AML-193 (cell line): ENCODE data around the gene VPS13D.
A peak's percentile ranks its signal among the peaks of the same experiment; 100 is the strongest.
"Not testable (repeated sequence)": the region's sequence is repeated elsewhere in the genome, so short reads cannot be mapped to it uniquely, and the experiment has no call there.

Experiments used
- DNase-seq, 2 experiments: peaks; one replicate each; lab custom pipeline; 2025; lab: John Stamatoyannopoulos, UW

VPS13D gene

DNA sequence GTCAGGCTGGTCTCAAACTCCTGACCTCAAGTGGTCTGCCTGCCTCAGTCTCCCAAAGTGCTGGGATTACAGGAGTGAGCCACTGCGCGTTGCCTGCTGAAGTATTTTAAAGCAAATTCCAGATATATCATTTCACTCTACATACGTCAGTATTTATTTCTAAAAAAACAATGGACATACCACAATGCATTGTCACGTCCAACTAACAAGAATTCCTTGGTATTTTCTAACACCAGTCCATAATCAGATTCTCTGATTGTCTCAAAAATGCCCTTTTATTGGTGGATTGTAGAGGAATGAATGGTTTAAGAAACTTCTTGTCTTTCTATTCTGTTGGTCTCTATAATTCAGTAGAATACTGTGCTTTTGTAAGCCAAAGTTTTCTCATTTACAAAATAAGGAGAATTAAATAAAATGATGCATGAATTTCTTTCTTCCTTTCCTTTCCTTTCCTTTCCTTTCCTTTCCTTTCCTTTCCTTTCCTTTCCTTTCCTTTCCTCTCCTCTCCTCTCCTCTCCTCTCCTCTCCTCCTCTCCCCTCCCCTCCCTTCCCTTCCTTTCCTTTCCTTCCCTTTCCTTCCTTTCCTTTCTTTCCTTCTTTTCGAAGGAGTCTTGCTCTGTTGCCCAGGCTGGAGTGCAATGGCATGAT, 55.8 kb downstream of the VPS13D start:
- DNase-seq: no peak

DNA sequence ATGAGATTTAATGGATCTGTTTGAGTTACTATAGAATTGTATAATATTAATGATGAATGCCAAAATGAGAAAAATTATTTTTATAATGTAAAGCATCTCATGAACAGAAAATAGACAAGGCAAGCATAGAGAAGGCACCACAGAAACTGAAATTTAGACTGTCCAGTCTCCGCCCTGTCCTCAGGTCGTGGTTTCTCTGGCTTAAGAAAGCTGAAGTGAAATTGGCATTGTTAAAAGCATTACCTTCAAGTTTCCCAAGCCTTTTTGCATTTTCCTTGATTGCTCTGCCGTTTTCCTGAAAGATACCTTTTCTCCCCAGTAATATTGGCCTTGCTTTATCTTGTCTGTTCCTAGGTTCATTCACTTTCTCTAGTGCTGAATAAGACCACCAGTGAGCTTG, 58.0 kb downstream of the VPS13D start:
- DNase-seq: no peak

DNA sequence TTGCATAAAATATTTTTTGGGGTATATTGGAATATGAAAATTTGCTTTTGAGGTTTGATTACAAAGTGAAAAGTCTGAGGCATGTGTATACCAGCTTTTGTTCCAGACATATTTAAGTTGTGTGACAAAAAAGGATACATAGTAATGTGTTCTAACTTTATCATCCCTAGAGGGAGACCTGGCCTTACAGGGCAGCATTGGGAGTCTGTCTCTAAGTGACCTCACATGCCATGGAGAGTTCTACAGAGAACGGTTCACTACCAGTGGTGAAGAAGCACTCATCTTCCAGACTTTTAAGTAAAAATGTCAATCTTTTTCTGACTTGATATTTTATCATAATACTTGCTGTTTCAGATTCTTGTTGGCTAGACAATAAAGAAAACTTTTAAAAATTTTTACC, 61.0 kb downstream of the VPS13D start:
- DNase-seq: no peak

DNA sequence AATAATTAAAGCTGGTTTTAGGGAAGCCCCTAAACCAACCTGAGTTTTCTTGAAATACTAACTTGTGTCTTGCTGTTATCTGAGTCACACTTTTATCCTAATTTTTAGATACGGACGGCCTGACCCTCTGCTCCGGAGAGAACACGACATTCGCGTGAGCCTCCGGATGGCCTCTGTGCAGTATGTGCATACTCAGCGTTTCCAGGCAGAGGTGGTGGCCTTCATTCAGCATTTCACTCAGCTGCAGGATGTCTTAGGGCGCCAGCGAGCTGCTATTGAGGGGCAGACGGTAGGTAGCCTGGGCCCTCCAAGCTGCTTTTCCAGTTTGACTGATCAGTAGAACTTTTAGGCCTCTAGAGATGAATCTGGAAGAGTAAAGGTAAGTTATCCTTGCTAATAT, 63.6 kb downstream of the VPS13D start:
- no peak for DNase-seq

DNA sequence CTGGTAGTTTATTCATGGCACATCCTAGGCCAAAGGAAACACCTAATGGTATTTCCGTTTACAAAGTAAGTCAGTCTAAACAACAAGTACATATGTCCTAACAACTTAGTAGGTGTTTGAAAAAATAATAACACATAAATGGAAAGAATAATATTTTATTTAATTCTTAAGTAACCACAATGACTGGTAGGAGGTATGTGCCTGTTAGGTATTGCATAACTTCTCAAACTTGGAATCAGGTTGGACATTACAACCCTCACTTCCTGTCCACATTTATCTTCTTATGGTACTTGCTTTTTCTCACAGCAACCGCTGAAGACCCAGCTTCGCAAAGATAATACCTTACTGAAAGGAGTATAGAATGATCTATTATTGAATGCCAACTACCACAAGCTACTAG, 64.2 kb downstream of the VPS13D start:
- DNase-seq: no peak

DNA sequence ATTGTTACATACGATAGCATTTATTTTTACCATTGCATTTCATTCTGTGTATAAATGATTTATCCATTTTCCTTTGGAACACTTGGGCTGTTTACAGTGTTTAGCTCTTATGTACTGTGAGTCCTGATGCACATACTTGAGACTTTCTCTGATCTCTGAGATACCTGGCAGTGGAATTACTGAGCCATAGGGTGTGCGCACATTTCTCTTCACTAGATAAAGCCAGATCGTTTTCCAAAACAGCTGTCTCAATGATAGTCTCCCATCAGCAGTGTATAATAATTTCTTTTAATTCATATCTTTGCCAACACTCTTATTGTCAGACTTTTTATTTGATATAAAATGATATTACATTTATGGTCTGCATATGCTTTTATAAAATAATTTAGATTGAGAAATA, 66.2 kb downstream of the VPS13D start:
- DNase-seq: no peak

DNA sequence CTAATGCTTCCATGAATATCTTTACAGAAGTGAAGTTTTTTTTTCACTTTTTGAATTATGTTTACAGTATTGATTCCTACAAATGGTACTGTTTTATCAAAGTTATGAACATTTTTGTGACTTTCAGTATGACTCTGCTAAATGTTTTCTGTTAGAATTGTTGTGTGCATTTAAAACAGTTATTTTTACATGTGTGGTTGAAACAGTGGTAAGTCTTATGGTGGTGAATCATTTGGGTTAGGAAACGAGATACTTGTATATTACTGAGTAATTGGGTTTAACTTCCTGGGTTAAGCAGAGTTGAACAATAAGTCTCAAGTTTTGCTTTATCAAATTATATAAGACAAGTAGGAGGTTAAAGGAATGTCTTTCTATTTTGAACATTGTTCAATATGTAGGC, 66.8 kb downstream of the VPS13D start:
- DNase-seq: no peak

DNA sequence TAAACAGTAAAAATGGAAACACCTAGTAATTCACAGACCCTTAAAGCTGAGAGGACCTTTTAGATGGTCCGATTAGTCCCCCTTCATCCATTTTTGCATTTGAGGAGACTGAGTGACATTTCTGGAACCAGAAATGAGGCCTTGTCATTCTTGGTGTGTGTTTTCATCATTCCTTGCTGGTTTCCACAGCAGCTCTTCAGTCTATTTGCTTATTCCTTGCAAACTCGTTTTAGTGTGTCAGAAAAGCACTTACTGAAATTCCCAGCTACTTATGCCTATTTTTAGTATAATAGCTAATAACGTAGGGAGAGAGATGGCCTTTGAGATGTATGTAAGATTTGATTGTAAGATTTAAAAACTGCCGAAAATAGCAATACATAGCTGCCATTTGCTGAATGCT, 70.9 kb downstream of the VPS13D start:
- DNase-seq: no peak

DNA sequence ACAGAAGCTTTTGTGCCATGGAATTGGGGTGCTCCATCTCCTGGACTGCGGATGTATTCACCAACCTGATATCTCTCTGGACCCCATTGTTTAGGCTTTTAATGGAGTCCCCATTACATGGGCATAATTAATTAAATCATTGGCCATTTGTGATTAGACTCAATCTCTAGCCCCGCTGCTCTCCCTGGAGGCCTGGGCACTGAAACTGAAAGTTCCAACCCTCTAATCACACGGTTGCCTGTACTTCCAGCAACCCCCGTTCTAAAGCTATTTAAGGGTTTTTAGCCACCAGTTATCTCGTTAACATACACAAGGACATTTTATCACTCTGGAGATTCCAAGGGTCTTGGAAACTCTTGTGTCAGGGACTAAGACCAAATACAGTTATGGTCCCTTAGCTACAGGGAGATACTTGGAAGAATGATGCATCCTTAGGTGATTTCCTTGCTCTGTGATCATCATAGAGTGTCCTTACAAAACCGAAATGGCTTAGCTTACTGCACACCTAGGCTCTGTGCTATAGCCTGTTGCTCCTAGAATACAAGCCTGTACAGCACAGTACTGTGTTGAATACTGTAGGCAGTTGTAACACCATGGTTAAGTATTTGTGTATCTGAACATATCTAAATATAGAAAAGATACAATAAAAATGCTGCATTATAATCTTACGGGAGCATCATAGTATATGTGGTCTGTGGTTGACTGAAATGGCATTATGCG, 71.8 kb downstream of the VPS13D start:
- DNase-seq: no peak

DNA sequence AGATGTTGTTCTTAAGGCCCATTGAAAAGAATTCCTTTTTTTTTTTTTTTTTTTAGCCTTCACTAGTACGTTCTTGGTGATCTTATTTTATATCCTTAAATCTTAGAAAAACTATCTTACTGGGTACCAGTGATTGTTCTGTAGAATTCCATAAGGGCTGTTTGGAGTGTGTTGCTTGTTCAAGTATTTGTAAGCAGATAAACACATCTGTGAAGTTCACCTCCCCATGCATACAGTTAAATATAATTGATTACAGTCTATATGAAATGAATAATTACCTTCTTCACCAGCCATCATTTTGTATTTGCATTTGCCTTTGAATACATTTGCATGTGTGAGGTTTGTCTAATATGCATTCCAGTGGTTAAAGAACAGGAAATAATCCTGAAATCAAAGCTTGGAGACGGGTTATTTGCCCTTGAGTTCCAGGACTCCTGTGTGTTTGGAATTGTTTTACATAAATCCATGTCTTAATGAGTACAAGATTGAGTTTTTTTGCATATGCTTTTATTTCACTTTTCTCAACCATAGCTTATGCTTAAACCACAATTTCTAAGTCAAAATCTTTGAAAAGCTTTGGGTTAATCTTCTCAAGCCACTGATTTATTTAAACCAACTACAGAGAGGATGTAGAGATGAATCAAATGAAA, 73.1 kb downstream of the VPS13D start:
- no peak for DNase-seq

DNA sequence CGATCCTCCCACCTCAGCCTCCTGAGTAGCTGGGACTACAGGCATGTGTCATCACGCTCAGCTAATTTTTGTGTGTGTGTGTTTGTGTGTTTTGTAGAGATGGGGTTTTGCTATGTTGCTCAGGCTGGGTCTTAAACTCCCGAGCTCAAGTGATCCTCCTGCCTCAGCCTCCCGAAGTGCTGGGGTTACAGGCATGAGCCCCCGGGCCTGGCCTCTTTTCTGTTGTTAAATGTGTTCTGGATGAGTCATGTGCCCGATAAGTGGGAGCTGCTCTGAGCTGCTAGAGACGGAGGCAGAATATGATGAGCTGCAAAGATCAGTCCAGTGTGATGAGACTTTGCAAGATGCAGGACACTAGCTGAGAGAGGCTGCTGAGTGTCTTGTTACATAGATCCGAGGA, 75.5 kb downstream of the VPS13D start:
- DNase-seq: no peak

DNA sequence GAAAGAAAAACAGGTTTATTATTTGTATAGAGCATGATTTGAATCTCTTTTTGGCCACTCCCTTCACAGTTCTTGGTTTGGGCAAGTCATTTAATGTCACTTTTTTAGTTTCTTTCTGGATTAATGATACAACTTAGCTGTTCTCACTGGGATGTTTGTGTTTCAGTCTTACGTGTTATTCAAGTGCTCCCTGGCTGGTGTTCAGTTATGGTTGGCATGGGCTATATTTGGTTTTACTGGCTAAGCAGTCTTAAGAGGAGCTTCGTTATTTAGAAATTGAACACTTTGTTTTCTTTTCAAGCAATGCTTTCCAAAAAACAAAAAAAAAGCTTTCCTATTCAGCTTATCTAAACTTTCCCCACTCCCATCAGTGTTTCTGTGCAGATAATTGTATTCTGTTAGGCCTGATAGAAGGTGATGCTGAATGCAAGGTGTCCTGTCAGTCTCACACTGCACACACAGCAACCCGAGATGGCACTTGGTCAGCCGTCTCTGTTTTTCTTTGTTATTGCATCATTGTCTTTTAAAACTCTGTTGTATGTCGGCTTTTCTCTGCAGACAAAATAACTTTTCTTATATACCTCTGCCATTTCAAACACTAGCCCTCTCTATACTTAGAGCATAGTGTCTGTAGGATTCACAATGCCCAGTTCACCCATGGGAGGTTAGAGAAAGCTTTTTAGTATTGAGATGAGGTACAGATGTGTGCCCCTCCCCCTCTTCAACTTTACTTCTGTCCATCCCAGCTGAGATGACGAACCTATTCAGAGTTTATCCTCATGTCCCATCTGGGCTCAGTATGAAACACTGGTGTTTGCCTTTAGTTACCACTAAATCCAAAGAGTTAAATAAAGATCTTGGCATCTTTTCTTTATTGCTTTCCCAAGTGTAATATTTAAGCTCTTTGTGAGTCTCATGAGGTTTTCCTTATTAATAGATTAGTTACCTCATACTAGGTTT, 80.2 kb downstream of the VPS13D start:
- no peak for DNase-seq

DNA sequence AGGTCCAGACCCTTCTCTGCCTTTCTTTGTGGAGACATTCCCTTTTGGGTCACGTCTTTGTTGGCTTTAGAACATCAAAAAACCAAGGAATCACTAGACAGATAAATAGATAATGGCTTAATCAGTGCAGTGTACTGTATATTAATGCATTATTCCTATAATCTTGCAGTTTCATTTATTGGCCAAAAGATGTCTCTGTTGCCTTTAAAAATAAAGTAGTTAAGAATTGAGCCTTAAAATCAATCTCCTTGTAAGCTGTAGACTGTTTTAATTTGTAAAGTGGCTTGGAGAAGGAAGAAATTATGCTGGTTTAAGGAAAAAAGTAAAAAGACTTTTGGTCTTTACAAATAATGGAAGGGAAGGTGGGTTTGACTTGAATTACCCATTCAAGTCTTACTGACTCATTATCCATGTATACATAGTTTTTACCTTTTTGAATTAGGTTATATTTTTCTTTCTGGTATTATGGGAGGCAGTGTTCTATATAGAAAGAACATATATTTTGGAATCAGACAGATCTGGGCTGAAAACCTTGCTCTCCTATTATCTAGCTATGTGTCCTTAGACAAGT, 84.6 kb downstream of the VPS13D start:
- peak; percentile 18 to 30 for DNase-seq

DNA sequence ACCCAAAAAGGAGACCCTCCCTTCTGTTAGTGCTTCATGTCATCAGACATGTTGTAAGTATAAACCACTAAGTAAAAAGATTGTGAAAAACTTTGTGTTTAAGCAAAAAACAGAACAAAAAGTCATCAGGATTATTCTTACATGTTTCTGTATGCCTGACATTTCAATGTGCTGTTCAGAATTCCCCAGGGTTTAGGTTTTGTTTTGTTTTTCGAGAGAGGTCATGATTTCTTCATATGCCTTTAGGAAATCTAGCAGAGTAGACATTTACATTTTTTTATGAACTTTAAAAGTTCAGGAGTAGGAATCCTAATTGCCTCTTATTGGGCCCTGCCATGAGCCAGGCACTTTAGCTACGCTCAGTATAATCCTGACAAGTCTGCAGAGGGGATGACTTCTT, 85.3 kb downstream of the VPS13D start:
- DNase-seq: no peak

DNA sequence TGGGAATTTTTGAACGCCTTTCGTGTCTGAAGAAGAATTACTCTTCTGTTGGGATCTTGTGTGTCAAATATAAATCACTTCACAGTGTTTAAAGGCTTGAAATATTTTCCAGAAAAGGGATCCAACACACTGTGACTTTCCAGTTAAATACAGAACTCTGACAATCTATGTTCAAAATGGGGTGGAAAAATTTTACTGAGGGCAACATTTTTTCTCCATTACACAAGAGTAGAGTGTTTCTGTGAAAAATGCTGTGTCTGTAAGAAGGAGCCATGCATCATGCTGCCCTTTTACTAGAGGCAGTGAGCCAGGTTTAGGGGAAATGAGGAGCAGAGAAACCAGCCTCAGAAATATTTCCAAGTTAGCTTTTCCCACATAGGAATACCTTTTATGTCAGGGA, 86.5 kb downstream of the VPS13D start:
- no peak for DNase-seq

DNA sequence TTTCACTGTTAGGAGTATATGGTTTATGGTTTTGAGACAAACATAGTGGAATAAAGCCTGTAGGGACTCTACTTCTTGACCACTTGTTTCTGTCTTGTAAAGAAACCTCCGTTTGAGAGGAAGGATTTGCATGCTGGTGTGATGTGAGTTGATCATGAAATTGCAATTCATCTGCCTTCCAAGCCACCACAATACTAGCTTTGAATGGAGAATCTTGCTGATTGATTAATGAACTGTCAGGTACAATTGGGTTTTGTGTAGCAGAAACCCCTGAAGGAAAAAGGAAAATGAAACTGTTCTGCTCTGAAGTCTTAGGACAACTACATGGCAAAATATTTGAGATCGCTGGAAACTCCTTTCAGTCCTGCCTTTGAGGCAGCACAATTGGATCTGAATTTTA, 90.7 kb downstream of the VPS13D start:
- DNase-seq: no peak

DNA sequence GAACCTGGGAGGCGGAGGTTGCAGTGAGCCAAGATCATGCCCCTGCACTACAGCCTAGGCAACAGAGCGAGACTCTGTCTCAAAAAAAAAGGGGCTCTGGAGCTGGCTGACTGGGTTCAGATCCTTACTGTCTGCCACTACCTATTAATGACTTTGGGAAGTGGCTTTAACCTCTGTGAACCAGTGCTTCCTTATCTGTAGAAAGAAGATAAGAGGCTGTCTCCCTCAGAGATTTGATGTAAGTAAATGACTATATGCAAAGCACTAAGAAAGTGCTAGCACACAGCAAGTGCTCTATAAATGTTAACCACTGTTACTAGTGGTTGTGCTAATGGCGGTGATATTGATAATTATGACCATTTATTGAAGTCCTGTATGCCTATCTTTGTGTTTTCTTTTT, 94.6 kb downstream of the VPS13D start:
- DNase-seq: no peak

DNA sequence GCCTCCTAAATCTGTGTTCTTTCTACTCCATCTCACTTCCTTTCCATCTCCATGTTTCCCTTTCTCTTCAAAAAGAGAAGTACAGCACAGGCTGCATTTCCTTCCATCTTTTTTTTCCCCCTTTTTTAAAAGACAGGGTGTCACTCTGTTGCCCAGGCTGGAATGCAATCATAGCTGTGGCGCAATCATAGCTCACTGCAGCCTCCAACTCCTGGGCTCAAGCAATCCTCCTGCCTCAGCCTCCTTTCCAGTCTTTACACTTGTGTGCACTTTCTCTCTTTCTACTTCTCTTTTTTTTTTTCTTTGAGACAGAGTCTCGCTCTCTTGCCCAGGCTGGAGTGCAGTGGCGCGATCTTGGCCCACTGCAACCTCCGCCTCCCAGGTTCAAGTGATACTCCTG, 95.1 kb downstream of the VPS13D start:
- not testable (repeated sequence) for DNase-seq

DNA sequence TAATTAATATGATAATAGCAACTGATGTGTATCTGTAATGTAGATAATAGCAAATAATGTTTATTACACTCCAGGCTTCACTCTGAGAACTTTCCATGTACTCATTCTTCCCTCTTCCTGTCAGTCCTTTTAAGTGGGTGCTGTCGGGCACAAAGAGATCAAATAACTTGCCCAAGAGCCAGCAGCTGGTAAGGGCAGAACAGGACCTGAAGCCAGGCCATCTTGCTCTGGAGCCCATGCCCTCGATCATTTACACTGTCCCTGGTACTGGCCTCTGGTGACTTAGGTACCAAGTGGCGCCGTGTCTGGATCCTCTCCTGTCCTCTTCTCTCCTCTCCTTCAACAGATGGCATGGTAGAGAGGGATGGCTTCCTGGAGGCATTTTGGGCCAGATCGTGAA, 97.2 kb downstream of the VPS13D start:
- no peak for DNase-seq

DNA sequence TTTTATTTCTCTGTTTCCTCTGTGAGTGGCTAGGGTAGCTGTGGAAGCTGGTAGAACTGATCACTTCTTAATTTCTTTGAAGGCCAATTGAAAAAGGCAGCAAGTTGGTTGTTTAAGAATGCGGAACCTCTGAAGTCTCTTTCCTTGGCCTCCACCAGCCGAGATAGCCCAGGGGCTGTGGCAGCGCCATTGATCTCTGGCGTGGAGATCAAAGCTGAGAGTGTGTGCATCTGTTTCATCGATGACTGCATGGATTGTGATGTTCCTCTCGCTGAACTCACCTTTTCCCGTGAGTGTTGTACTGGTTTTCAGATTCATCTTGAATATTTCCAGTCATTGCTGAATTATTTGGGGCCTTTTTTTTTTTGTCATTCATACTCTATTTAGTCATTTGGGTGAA, 97.7 kb downstream of the VPS13D start:
- DNase-seq: no peak

DNA sequence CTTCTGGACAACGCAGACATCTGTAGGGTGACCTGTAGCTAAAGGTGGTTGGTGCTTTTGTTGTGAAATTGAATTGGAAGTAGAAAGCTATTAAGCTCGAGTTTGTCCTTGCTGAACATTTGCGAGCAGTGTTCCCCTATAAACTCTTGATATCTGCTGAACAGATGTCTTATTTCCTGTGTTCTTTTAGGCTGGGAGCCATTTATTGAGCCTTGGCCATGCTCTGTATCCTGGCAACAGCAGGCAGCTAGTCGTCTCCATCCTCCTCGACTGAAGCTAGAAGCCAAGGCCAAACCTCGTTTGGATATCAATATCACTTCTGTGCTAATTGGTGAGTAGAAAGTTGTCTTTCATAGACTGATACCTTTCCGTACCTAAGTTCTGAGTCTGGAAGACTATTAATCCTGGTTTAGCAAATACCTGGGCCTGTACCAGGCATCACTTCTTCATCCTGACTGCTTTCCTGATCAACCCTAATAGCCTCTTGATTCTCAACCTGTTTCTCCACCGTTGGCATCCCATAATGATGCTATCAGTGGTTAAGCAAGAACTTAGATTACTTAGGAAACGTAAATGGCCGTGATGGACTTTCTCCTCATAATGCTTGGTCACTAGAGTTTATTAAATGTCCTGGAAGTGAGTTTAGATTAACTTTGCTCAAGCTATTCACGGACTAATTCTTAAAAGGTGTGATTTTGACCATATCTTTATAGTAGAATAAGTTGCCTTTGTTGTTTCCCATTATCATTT, 103.4 kb downstream of the VPS13D start:
- DNase-seq: no peak
